ENCODE measurements around the gene NXF1. TPM values are rescaled to one million over a fixed set of nuclear protein-coding genes. Genes with fewer than 3 reads are reported as not detected.

NXF1 gene
- total and polyA plus RNA-seq, 2 of the 8 experiments (the other 6 are each of a cell fraction or from before 2014, with no cell fraction given) = 48.1 to 49.8 TPM

DNA sequence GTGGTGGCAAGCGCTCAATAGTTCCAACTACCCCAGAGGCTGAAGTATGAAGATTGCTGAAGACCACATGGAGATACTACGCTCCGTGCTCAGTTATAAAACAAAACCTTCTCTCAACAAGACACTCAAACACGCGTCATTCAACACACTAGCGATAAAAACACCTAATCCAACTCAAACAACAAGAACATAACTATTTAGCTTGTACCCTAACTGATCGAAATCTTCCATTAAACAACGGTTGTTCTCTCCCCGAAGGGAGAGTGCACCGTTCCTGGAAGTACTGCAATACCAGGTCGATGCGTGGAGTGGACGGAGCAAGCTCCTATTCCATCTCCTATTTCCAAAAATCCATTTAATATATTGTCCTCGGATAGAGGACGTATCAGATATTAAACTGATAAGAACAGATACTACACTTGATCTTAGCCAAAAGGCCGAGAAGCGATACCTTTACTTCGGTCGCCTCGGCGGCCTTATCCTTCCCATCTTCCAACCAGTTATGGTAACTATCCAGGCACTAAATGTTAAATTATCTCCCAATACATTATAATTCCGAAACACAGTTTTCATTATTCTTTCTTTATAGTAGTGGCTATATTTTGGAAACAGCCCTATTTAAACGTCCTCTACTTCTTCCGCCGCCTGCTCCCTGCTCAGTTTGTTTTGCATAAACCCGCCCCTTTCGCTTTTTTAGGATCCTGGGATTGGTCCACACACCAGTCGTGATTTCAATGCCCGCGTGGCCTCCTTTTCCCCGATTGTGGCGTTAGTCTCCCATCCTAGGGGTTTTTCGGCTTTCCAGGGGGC, 36.3 kb upstream of the NXF1 start (continued):
- TF ChIP-seq TBP (IDR thresholded peaks at IDR 0.05; ENCODE audit: low read depth, low read length) (peak; percentile 98), CEBPB (IDR thresholded peaks at IDR 0.05; ENCODE audit: low read depth, low read length) (no peak), EGR1 (IDR thresholded peaks at IDR 0.05; ENCODE audit: borderline replicate concordance, low read depth, low read length) (peak; percentile 91; the same call in 1 of the 2 replicates), JUND (IDR thresholded peaks at IDR 0.05; ENCODE audit: low read length) (peak; percentile 82), GABPA (IDR thresholded peaks at IDR 0.05; ENCODE audit: borderline replicate concordance, insufficient read depth, low read length) (0 out of 2 replicates have a peak, but pooled peaks have one; percentile 7), FOSL1 (IDR thresholded peaks at IDR 0.05; ENCODE audit: insufficient read depth, low read depth, low read length) (no peak), SP4 (IDR thresholded peaks at IDR 0.05; ENCODE audit: low read length) (peak; percentile 97; the same call in 1 of the 2 replicates), CHD7 (IDR thresholded peaks at IDR 0.05; ENCODE audit: insufficient replicate concordance, low read length) (peak; percentile 60)

All from H1 (cell line).